GM12878 (cell line): ENCODE measurements around the gene MUC5B. TPM values are rescaled to one million over a fixed set of nuclear protein-coding genes. Genes with fewer than 3 reads are reported as not detected.

Experiments used
- ATAC-seq: fragments of 200-7000 bp; cut with Tn5 transposase; 3 replicates; pipeline ENCODE4 v1.9.1; 2020; ENCODE audit warnings: mild to moderate bottlenecking, moderate library complexity
- BruUV-seq: library from RNA; stranded (reverse); fragments of 400-500 nt; replicated peaks from 2 replicates; lab custom pipeline; 2021; lab: Mats Ljungman, UMichigan
- CTCF ChIA-PET: fragments of 300-600 bp; sonication (Branson Sonifier 250); formaldehyde crosslinking; extraction: SDS; loops from one replicate; lab custom pipeline; 2021; ENCODE audit warnings: inconsistent platforms; lab: Yijun Ruan, JAX
- POLR2A ChIA-PET: fragments of 350-600 bp; formaldehyde crosslinking; extraction: SDS; loops from one replicate; lab custom pipeline; 2021; ENCODE audit warnings: inconsistent platforms; lab: Charles Lee
- RAD21 ChIA-PET: fragments of 300-600 bp; sonication (Branson Sonifier 250); formaldehyde crosslinking; loops from one replicate; lab custom pipeline; 2023; ENCODE audit warnings: antibody characterized with exemption; ENCODE audit not compliant: unreplicated experiment; lab: Charles Lee
- SMC1A ChIA-PET: fragments of 300-600 bp; sonication (Branson Sonifier 250); formaldehyde crosslinking; loops from one replicate; lab custom pipeline; 2023; ENCODE audit not compliant: unreplicated experiment, uncharacterized antibody; lab: Charles Lee
- DNase-seq: peaks from one replicate; pipeline ENCODE4 v3.0.0-alpha.2; 2011; ENCODE audit warnings: low read depth, low spot score
- FAIRE-seq: peaks from 3 replicates; lab custom pipeline; 2011; peaks lifted over from hg19 to GRCh38; lab: Jason Lieb, UNC
- H2AFZ ChIP-seq: 2 replicates; pipeline ENCODE4 v1.6.0; 2011; ENCODE audit warnings: low read depth, low read length, control low read depth; ENCODE audit not compliant: control insufficient read depth
- H3K27ac ChIP-seq: 2 replicates; pipeline ENCODE4 v1.5.1; 2011; ENCODE audit warnings: control low read depth; ENCODE audit not compliant: control insufficient read depth, insufficient read depth
- H3K27me3 ChIP-seq, 2 experiments: replicated peaks in 1 of 2; 2 replicates each; pipeline versions ENCODE4 v1.6.0 to v1.6.1; 2011; ENCODE audit warnings: low read length in 1 of 2; ENCODE audit not compliant: control insufficient read depth in 2 of 2, insufficient read depth in 2 of 2
- H3K36me3 ChIP-seq, 2 experiments: 2 replicates each; pipeline ENCODE4 v1.5.1; 2011; ENCODE audit warnings: low read length in 1 of 2; ENCODE audit not compliant: control insufficient read depth in 2 of 2, insufficient read depth in 2 of 2
- H3K4me1 ChIP-seq: 2 replicates; pipeline ENCODE4 v1.6.1; 2011; ENCODE audit warnings: mild to moderate bottlenecking, low read length, moderate library complexity, mixed read lengths; ENCODE audit not compliant: control insufficient read depth, insufficient read depth
- H3K4me2 ChIP-seq: 2 replicates; pipeline ENCODE4 v1.6.0; 2011; ENCODE audit warnings: control low read depth; ENCODE audit not compliant: control insufficient read depth, insufficient read depth
- H3K4me3 ChIP-seq: fragments of 200-600 bp; sonication (generic); 2 replicates; pipeline ENCODE4 v1.5.1; 2016
- H3K79me2 ChIP-seq: 2 replicates; pipeline ENCODE4 v1.6.0; 2011; ENCODE audit warnings: low read length; ENCODE audit not compliant: control insufficient read depth, insufficient read depth
- H3K9ac ChIP-seq: 2 replicates; pipeline ENCODE4 v1.8.0; 2011; ENCODE audit warnings: low read length, control low read depth, mixed read lengths; ENCODE audit not compliant: control insufficient read depth, insufficient read depth
- H3K9me3 ChIP-seq: replicated peaks from 3 replicates; pipeline ENCODE4 v1.5.1; 2011; ENCODE audit warnings: mild to moderate bottlenecking, low read length; ENCODE audit not compliant: control insufficient read depth, insufficient read depth
- H4K20me1 ChIP-seq: 2 replicates; pipeline ENCODE4 v1.6.0; 2011; ENCODE audit not compliant: control insufficient read depth, insufficient read depth
- BMI1 ChIP-seq: fragments of 450-650 bp; IDR thresholded peaks from 2 replicates; pipeline ENCODE4 v1.6.1; 2016; ENCODE audit warnings: mild to moderate bottlenecking, moderate library complexity, borderline replicate concordance
- CREM ChIP-seq: IDR thresholded peaks from 2 replicates; pipeline ENCODE4 v1.6.1; 2014; ENCODE audit warnings: antibody characterized with exemption, low read depth
- HDAC6 ChIP-seq: fragments of 200-600 bp; sonication (generic); IDR thresholded peaks from one replicate; pipeline ENCODE4 v1.8.0; 2017; ENCODE audit warnings: antibody characterized with exemption; ENCODE audit not compliant: unreplicated experiment
- IKZF1 ChIP-seq: fragments of 450-650 bp; conservative IDR thresholded peaks from 2 replicates; pipeline ENCODE4 v1.6.1; 2017; ENCODE audit warnings: antibody characterized with exemption, mild to moderate bottlenecking
- IKZF2 ChIP-seq, 2 experiments: fragments of 450-650 bp; IDR thresholded peaks; 2 replicates each; pipeline ENCODE4 v1.6.1; 2017; ENCODE audit warnings: mild to moderate bottlenecking in 2 of 2, moderate library complexity in 2 of 2
- MEF2B ChIP-seq: fragments of 450-650 bp; IDR thresholded peaks from 2 replicates; pipeline ENCODE4 v1.6.1; 2018; ENCODE audit warnings: mild to moderate bottlenecking, moderate library complexity; ENCODE audit not compliant: partially characterized antibody, poor library complexity, severe bottlenecking
- NR2C2 ChIP-seq: IDR thresholded peaks from 2 replicates; pipeline ENCODE4 v1.6.1; 2011; ENCODE audit warnings: borderline replicate concordance, low read depth; ENCODE audit not compliant: control insufficient read depth, insufficient read length
- PRDM15 ChIP-seq: fragments of 450-650 bp; formaldehyde crosslinking; IDR thresholded peaks from 2 replicates; pipeline ENCODE4 v1.4.0; 2020; ENCODE audit warnings: mild to moderate bottlenecking, moderate library complexity
- RELA ChIP-seq: fragments of 450-650 bp; IDR thresholded peaks from 2 replicates; pipeline ENCODE4 v1.8.0; 2014; ENCODE audit warnings: borderline replicate concordance; ENCODE audit not compliant: partially characterized antibody
- SREBF1 ChIP-seq: IDR thresholded peaks from 2 replicates; pipeline ENCODE4 v1.6.1; 2012; ENCODE audit warnings: mild to moderate bottlenecking, low read length
- YY1 ChIP-seq: IDR thresholded peaks from 2 replicates; pipeline ENCODE4 v1.6.1; 2011; ENCODE audit warnings: low read depth, mild to moderate bottlenecking, low read length
- ZBTB11 ChIP-seq: fragments of 450-650 bp; formaldehyde crosslinking; IDR thresholded peaks from 2 replicates; pipeline ENCODE4 v1.5.0; 2022; ENCODE audit warnings: mild to moderate bottlenecking, missing genetic modification characterization
- ZSCAN29 ChIP-seq: fragments of 450-650 bp; IDR thresholded peaks from 2 replicates; pipeline ENCODE4 v1.6.1; 2017; ENCODE audit warnings: mild to moderate bottlenecking, moderate library complexity
- WGBS: methylation state at CpG from one replicate; pipeline ENCODE4 v1.1.6; 2016; ENCODE audit warnings: low lambda C conversion rate; ENCODE audit not compliant: insufficient replicate concordance, insufficient coverage; ENCODE audit errors: missing lambda C conversion rate; 5-methylcytosine and 5-hydroxymethylcytosine counted together
- in situ Hi-C: fragments of 300-500 bp; cut with MboI; formaldehyde crosslinking; loops from 9 replicates; pipeline ENCODE4 v1.14.3; 2018; ENCODE audit warnings: mixed read lengths
- intact Hi-C: fragments of 100-400 bp; cut with micrococcal nuclease; formaldehyde crosslinking; loops from one replicate; pipeline ENCODE4 v1.14.2; 2022; ENCODE audit not compliant: unreplicated experiment
- polyA plus RNA-seq, 11 experiments: library from polyadenylated mRNA; depleted of rRNA in 4 of 11; unstranded in 6 of 11; stranded (reverse) in 5 of 11; fragments of >200 nt; fragmentation: Nextera tagmentation in 4 of 11; fragmentation: Illumina TruSeq in 1 of 11; extraction: Ambion mirVana in 4 of 11; extraction: Trizol in 1 of 11; gene quantifications; 1 replicate in 1 of 11; 2 replicates in 10 of 11; pipeline versions ENCODE4 v1.2.1 to v1.2.3, GENCODE V29; 2011 to 2016; ENCODE audit warnings: inconsistent platforms in 2 of 11, missing spikeins in 2 of 11, low read depth in 1 of 11
- total RNA-seq, 4 experiments: library from RNA; depleted of rRNA in 3 of 4; stranded (reverse); fragments of >200 nt in 3 of 4; fragmentation: Illumina TruSeq in 1 of 4; extraction: Trizol in 1 of 4; gene quantifications; 2 replicates each; pipeline versions ENCODE4 v1.2.1 to v1.2.3, GENCODE V29; 2013 to 2021
- TF ChIP-seq, protein P1 (sequence below): IDR thresholded peaks from 2 replicates; pipeline ENCODE4 v1.6.1; 2011; ENCODE audit warnings: borderline replicate concordance, low read depth, mild to moderate bottlenecking, moderate library complexity, mixed read lengths, low read length; ENCODE audit not compliant: insufficient read depth; ENCODE audit errors: extremely low read length
- TF ChIP-seq, protein P2 (sequence below): IDR thresholded peaks from 2 replicates; pipeline ENCODE4 v1.6.1; 2012; ENCODE audit warnings: low read length, inconsistent platforms

Gene MUC5B
- total and polyA plus RNA-seq, 10 of the 15 experiments (the other 5 are each of a cell fraction or from before 2014, with no cell fraction given) = 1.5 TPM; not detected in 9

GRCh38 chr11:1194231-1194976, 28.5 kb upstream of the MUC5B start:
- Histone ChIP-seq H4K20me1 (no peaks in the 10 kb centered on the region), H3K9ac (no peak overlapping the region), H3K27me3 (no peaks in the 10 kb centered on the region), H3K4me2 (no peak overlapping the region), H2AFZ (no peak overlapping the region), H3K36me3 (no peaks in the 10 kb centered on the region), H3K79me2 (no peaks in the 10 kb centered on the region), H3K9me3 (no peaks in the 10 kb centered on the region; the same call in 1 of the 3 replicates), H3K27ac (no peak overlapping the region), H3K4me1 (no peaks in the 10 kb centered on the region), H3K4me3 (no peak overlapping the region)
- in situ Hi-C loops = no loop called here
- ATAC-seq (no peak), FAIRE-seq (no peak), DNase-seq (no peak)
- intact Hi-C loops = no loop called here
- ChIA-PET POLR2A (no interaction called here), RAD21 (no interaction called here), CTCF (no interaction called here), SMC1A (no interaction called here)
- no TSS peak for BruUV-seq
- WGBS = 72% methylated on average over 32 of the region's 59 CpGs
- TF ChIP-seq SREBF1 (no peak), ZSCAN29 (no peak), BMI1 (no peak), HDAC6 (no peak), CREM (no peak), ZBTB11 (CRISPR knock-in tag) (no peak), YY1 (no peak), IKZF1 (no peak), IKZF2 (IDR thresholded peaks at IDR 0.05) (no peak), RELA (no peak), MEF2B (no peak), PRDM15 (CRISPR knock-in tag) (no peak), NR2C2 (no peak)
- TF ChIP-seq, protein P1, sequence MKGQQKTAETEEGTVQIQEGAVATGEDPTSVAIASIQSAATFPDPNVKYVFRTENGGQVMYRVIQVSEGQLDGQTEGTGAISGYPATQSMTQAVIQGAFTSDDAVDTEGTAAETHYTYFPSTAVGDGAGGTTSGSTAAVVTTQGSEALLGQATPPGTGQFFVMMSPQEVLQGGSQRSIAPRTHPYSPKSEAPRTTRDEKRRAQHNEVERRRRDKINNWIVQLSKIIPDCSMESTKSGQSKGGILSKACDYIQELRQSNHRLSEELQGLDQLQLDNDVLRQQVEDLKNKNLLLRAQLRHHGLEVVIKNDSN = no peak
- TF ChIP-seq, protein P2, sequence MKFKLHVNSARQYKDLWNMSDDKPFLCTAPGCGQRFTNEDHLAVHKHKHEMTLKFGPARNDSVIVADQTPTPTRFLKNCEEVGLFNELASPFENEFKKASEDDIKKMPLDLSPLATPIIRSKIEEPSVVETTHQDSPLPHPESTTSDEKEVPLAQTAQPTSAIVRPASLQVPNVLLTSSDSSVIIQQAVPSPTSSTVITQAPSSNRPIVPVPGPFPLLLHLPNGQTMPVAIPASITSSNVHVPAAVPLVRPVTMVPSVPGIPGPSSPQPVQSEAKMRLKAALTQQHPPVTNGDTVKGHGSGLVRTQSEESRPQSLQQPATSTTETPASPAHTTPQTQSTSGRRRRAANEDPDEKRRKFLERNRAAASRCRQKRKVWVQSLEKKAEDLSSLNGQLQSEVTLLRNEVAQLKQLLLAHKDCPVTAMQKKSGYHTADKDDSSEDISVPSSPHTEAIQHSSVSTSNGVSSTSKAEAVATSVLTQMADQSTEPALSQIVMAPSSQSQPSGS = no peak
